Astrocyte (in vitro differentiated cells and primary cell): ENCODE results near the gene DCTN4.

Experiments used
- EZH2 ChIP-seq: IDR thresholded peaks from 2 replicates; pipeline ENCODE4 v1.6.1; 2012; ENCODE audit warnings: mild to moderate bottlenecking, low read length, inconsistent platforms; ENCODE audit not compliant: insufficient read depth
- TF ChIP-seq, protein P1 (sequence below): IDR thresholded peaks from 2 replicates; pipeline ENCODE4 v1.5.1; 2011; ENCODE audit warnings: low read depth, mild to moderate bottlenecking, inconsistent platforms, low read length, moderate library complexity; ENCODE audit not compliant: insufficient read depth

DNA sequence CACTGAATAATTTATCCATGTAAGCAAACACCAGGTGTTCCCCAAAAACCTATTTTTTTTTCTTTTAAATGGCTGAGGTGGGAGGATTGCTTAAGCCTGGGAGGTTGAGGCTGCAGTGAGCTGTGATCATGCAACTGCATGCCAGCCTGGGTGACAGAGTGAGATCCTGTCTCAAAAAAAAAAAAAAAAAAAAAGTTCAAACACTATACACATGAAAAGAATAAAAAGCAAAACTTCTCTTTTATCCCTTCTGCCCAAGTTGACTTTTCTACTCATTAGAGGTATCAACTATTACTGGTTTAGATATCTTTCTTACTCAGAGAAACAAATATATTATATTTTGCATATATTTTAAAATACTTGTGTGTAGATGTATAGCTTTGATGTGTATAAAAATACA is 17.8 kb downstream of the DCTN4 start:
- TF ChIP-seq, protein P1, sequence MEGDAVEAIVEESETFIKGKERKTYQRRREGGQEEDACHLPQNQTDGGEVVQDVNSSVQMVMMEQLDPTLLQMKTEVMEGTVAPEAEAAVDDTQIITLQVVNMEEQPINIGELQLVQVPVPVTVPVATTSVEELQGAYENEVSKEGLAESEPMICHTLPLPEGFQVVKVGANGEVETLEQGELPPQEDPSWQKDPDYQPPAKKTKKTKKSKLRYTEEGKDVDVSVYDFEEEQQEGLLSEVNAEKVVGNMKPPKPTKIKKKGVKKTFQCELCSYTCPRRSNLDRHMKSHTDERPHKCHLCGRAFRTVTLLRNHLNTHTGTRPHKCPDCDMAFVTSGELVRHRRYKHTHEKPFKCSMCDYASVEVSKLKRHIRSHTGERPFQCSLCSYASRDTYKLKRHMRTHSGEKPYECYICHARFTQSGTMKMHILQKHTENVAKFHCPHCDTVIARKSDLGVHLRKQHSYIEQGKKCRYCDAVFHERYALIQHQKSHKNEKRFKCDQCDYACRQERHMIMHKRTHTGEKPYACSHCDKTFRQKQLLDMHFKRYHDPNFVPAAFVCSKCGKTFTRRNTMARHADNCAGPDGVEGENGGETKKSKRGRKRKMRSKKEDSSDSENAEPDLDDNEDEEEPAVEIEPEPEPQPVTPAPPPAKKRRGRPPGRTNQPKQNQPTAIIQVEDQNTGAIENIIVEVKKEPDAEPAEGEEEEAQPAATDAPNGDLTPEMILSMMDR: no peak
- TF ChIP-seq EZH2: no peak
